Subcutaneous adipose tissue (tissue), 4 donors: ENCODE data around the gene IGFBP1. TPM values are rescaled to one million over a fixed set of nuclear protein-coding genes. Genes with fewer than 3 reads are reported as not detected.

Source experiments
- CTCF ChIP-seq: fragments of 450-650 bp; IDR thresholded peaks from one replicate; pipeline ENCODE4 v1.5.1; 2016; ENCODE audit warnings: low read depth, mild to moderate bottlenecking, control low read depth, antibody characterized with exemption, moderate library complexity
- total RNA-seq, 4 donors: library from RNA; depleted of rRNA; stranded (reverse); fragments of >200 nt; gene quantifications; one replicate each; pipeline ENCODE4 v1.1.0, GENCODE V29; 2016

The IGFBP1 gene
- total RNA-seq, 4 donors from 2014 or later, result not detected

- no peak for TF ChIP-seq CTCF
Observed at GRCh38 chr7:45919993-45920459, 31.7 kb downstream of the IGFBP1 start.

- TF ChIP-seq CTCF, result no peak
Observed at GRCh38 chr7:45920502-45921380, 32.5 kb downstream of the IGFBP1 start, which contains the start of gene IGFBP3. Gene IGFBP3 (minus strand): TSS chr7:45921272. CDS start chr7:45921140, 132 bp downstream.

- no peak for TF ChIP-seq CTCF
Observed at GRCh38 chr7:45921381-45921698, 33.1 kb downstream of the IGFBP1 start.

GRCh38 chr7:45921699-45922519, 33.6 kb downstream of the IGFBP1 start:
- no peak for TF ChIP-seq CTCF

GRCh38 chr7:45922810-45923209, 34.5 kb downstream of the IGFBP1 start:
- TF ChIP-seq CTCF, result no peak

GRCh38 chr7:45923290-45923689, 35.0 kb downstream of the IGFBP1 start:
- TF ChIP-seq CTCF, result no peak

GRCh38 chr7:45923818-45924217, 35.5 kb downstream of the IGFBP1 start:
- TF ChIP-seq CTCF, result no peak
